Measurements from ENCODE around the gene FBLN1.

The FBLN1 gene

DNA sequence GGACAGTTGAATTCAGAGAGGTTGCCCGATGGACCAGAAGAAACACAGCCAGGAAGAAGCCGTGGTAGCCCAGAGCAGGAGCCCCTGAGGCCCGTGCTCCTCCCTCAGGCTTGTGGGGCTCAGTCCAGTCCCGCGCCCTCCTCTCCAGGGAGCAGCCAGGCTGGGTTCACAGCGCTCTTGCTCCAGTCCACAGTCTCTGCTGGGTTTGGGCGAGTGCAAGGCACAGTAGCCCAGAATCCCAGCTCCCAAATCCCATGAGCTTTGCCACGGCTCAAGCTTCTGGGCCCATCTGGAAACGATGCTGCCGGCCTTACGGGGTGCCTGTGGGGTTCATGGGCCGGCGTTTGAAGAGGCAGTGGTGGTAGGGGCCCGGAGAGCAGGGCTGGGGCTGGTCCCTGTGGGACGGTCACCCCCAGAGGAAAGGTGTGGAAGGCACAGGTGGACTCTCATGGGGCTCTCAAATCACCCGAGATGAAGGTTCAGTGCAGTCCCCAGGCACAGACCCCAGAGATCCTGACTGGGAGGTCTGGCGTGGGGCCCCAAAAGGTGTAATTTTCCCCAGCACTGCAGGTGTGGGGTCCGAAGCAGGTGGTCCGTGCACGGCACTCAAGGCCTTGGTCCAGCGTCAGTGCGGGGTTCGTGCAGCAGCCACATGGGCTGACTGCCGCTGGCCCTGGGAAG is 138.4 kb downstream of the FBLN1 start:
- no peak for DNase-seq

DNA sequence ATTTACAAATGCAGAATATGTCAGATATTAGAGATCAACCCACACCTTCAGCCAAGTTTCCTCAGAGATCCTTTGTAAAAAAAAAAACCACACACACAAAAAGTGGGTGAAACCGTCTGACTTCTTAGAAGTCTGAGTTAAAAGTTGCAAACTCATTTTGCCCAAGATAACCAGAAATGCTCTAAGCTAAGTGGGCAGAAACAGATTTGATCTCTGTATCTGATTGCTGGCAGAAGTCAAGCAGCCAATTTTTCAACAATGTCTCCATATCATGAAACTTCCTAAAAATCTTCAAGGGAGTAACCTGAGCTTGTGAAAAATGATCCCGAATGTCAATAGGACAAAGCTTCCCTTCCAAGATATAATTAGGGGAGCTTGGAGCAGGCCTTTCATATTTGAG is 140.3 kb downstream of the FBLN1 start:
- no peak for DNase-seq

DNA sequence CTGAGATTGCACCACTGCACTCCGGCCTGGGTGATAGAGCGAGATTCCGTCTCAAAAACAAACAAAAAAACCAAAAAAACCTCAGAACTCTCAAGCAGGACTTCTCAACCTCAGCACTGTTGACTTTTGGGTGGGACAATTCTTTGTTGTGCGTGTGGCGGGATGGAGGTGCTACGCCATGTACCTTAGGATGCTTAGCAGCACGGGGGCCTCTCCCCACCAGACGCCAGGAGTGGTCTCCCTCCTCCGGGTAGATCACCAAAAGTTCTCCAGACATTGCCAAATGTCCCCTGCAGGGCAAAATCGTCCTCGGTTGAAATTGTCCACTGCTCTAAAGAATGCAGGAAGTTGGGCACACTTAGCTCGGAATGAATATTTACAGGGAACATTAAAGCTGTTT is 142.0 kb downstream of the FBLN1 start:
- no peak for DNase-seq

DNA sequence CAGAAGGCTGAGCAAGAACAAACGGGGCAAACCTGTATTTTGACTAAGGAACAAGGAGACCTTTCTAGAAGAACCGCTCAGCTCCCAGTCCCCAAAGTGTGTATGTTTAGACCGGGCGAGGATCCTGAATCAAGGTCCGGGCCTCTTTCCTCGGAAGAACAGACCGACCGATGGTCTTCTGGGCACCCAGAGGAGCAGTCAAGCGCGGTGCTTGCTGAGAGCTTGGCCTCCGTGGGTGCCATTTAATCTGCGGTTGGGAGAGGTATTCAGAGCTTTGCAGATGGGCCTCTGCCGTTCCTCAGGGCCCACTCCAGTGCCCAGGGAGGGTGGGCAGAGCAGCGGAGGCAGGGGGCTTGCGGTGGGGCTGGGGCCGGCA is 142.5 kb downstream of the FBLN1 start:
- no peak for DNase-seq

DNA sequence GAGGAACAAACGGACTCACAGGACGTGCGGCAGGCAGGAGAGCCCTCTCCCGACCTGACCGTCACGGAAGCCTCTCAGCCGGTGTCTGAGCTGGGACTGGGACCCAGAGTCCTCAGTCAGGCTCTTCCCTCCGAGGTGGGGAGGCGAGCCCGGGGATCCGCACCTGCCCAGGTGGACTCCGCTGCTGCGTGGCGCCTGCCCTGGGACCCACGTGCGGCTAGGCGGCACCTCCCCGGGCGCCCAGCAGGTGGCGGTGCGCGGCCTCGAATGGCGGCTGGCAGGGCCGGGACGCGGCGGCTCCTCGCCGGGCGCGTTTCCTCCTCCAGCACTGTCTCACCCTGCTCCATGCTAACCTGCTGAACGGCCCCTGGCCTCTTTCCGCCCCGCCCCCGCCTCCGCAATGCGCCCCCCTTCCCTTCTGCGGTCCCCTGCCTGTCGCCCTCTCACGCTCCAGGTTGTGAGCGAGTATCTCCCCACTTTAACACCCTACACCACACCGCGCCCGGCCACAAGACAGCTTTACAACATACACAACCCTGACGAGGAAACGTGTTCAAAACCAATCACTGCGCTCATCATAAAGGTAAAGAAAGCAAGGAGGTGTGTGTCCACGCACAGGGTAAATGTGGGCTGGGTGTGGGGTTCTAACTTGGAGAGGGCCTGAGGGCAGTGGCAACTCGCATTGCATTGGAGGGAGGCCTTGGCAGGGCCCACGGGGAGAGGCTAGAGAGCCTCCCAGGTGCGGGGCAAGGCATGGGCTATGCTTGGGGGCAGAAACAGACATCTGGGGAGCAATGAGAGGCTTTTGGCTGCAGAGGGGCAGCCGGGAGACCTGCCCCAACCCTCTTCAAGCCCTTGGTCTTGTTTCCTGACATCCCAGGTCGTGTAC is 143.1 kb downstream of the FBLN1 start:
- peak in 8 of 14 donors; percentile 8 to 64 (median 25) for DNase-seq

DNA sequence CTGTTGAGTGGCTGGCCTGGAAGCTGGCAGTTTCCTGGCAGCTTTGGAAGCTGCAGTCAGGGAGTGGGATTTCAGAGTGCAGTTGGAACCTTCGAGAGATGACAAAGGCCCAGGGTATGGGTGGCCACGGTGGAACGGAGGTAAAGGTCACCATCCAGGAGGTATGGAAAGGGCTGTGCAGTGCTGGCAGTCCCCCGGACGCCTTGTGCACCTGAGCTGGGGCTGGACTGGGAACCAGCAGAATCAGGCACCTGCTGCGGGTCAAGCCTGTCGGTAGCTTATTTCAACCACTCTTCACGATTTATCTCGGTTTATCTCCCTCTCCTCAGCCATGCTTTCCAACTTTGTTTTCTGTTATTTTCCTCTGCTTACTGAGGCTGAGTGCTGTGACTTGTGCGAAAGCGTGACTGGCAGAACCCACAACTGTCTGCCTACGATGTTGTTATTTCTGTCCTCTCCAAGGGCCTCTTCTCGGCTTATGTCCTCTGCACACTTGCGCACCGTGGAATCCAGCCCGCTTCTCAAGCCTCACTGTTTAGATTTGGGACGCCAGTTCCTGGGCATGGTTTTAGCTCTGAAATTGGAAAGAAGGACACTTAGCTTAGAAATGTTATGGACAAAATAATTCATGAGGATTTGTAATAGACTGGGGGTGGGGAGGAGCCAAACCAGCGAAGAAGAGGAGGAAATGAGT is 145.0 kb downstream of the FBLN1 start:
- DNase-seq, result no peak

DNA sequence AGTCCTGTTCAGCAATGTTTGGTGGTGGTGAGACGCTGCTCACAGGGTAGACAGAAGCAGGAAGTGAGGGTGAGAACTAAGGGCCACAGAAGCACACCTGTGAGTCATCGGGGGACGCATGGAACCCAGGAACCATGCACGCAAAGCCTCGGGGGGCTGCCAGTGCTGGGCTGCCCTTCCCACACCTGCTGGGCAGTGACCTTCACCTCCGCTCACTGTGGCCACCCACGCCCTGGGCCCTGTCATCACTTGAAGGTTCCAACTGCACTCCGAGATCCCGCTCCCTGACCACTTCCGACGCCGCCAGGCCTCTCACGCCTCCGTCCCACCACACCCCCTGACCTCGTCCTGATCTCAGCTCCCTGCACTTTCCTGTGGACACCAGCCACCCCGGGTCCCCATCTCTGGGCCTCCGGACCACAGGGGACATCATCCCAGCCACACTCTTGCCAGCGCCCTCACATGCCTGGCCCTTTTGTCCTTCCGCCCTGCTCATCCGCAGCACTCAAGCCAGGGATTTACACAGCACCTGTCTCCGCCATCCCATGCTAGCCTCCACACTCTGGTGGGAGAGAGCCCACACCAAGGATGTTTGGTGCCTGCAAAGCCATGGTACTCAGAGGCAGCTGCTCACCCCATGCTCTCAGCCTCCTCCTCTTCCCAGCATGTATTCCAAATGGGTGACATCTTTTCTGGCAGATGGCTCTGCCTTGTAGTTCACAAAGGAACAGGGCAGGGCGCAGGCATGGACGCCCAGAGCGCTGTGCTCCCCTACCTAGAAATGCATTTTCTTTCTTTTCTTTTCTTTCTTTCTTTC is 145.8 kb downstream of the FBLN1 start:
- no peak for DNase-seq

DNA sequence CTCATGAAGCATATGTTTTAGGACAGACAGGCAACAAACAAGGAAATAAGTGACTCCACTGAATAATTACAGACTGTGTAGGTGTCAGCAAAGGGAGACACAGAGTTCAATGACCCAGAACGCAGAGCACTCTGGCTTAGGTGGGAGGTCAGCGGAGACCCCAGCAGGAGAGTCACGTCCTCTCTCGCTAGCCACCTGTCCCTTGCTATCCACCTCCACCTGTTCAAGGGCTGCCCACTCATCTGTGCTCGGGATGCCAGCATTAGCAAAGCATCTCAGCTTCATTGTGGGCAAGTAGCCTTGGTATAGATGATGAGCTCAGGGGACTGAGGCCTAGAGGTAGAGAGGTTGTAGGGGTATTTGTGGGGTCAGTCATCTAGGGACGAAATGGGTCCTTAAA is 147.1 kb downstream of the FBLN1 start:
- DNase-seq, result no peak

DNA sequence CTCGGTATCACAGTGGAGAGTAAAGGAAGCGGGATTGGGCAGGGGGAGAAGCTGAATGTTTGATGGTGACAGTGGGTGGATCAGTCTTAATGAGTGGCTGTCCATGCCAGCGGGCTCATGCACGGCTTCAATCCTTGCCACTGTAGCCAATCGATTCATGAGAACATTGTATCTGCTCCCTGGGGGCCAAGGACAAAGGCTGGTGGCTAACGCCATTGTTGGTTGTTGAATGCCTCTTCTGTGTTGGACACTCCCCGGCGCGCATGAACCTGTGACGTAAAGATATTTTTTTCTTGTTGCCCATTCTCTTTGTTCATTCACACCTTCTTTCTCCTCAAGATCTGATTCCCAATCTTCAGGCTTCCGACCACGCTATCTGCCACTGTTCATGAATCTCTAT is 148.0 kb downstream of the FBLN1 start:
- no peak for DNase-seq

Measured in C1 segment of cervical spinal cord (tissue), 14 donors.